Measurements from ENCODE around the gene SPDYE17.
"Not testable (repeated sequence)": the region's sequence is repeated elsewhere in the genome, so short reads cannot be mapped to it uniquely, and the experiment has no call there.

GRCh38 chr7:77008000-77008399 is 24.2 kb downstream of the SPDYE17 start:
- TF ChIP-seq, protein P1, sequence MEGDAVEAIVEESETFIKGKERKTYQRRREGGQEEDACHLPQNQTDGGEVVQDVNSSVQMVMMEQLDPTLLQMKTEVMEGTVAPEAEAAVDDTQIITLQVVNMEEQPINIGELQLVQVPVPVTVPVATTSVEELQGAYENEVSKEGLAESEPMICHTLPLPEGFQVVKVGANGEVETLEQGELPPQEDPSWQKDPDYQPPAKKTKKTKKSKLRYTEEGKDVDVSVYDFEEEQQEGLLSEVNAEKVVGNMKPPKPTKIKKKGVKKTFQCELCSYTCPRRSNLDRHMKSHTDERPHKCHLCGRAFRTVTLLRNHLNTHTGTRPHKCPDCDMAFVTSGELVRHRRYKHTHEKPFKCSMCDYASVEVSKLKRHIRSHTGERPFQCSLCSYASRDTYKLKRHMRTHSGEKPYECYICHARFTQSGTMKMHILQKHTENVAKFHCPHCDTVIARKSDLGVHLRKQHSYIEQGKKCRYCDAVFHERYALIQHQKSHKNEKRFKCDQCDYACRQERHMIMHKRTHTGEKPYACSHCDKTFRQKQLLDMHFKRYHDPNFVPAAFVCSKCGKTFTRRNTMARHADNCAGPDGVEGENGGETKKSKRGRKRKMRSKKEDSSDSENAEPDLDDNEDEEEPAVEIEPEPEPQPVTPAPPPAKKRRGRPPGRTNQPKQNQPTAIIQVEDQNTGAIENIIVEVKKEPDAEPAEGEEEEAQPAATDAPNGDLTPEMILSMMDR (IDR thresholded peaks at IDR 0.05) = not testable (repeated sequence)
- TF ChIP-seq EZH2 (IDR thresholded peaks at IDR 0.05) = not testable (repeated sequence)

All from neural progenitor cell (in vitro differentiated cells).